Stimulated activated naive CD8-positive, alpha-beta T cell treated with anti-CD3 and anti-CD28 coated beads, Interleukin-15, Interleukin-2, amounts not matched to agents 100 ng/mL and 50 ng/mL, for 24 hours (primary cell): ENCODE measurements around the gene DHX16.

ENCODE experiments used
- H3K27ac Mint-ChIP-seq: one replicate; pipeline ENCODE4 v1.8.0; 2021; ENCODE audit warnings: mild to moderate bottlenecking, mixed read lengths
- H3K27me3 Mint-ChIP-seq: one replicate; pipeline ENCODE4 v1.8.0; 2021; ENCODE audit warnings: mixed read lengths
- H3K36me3 Mint-ChIP-seq: one replicate; pipeline ENCODE4 v1.8.0; 2021; ENCODE audit warnings: low read depth, mixed read lengths
- H3K4me1 Mint-ChIP-seq: one replicate; pipeline ENCODE4 v1.8.0; 2021; ENCODE audit warnings: low read depth, mixed read lengths
- H3K4me3 Mint-ChIP-seq: one replicate; pipeline ENCODE4 v1.8.0; 2021; ENCODE audit warnings: mild to moderate bottlenecking, mixed read lengths
- H3K9me3 Mint-ChIP-seq: one replicate; pipeline ENCODE4 v1.8.0; 2021; ENCODE audit warnings: mixed read lengths

Gene DHX16

GRCh38 chr6:30614044-30614842 lies 58.6 kb downstream of the DHX16 start:
- Mint-ChIP-seq H3K27me3 (peaks cover 3% of the 10 kb centered on the region), H3K36me3 (peaks cover 88% of the 10 kb centered on the region), H3K4me1 (peaks cover 79% of the 10 kb centered on the region), H3K27ac (peak overlapping the region; percentile 99), H3K9me3 (no peaks in the 10 kb centered on the region), H3K4me3 (peak overlapping the region; percentile 96)

- Mint-ChIP-seq H3K27ac (peak overlapping the region; percentile 95), H3K4me1 (peaks cover 79% of the 10 kb centered on the region), H3K36me3 (peaks cover 91% of the 10 kb centered on the region), H3K4me3 (peak overlapping the region; percentile 96), H3K27me3 (peaks cover 3% of the 10 kb centered on the region), H3K9me3 (no peaks in the 10 kb centered on the region)
These were observed 59.4 kb downstream of the DHX16 start for GRCh38 chr6:30613251-30614043.

- no peaks in the 10 kb centered on the region for H3K9me3 Mint-ChIP-seq
- peak overlapping the region; percentile 95 for H3K27ac Mint-ChIP-seq
- H3K4me1 Mint-ChIP-seq, result peaks cover 82% of the 10 kb centered on the region
- peaks cover 97% of the 10 kb centered on the region for H3K36me3 Mint-ChIP-seq
- H3K4me3 Mint-ChIP-seq, result peak overlapping the region; percentile 21
- H3K27me3 Mint-ChIP-seq, result peaks cover 3% of the 10 kb centered on the region
These were observed 60.0 kb downstream of the DHX16 start for GRCh38 chr6:30612687-30613248.

GRCh38 chr6:30612213-30612612 lies 60.6 kb downstream of the DHX16 start:
- peaks cover 3% of the 10 kb centered on the region for H3K27me3 Mint-ChIP-seq
- peak overlapping the region; percentile 67 for H3K27ac Mint-ChIP-seq
- H3K36me3 Mint-ChIP-seq, result peaks cover 97% of the 10 kb centered on the region
- H3K4me1 Mint-ChIP-seq, result peaks cover 82% of the 10 kb centered on the region
- no peaks in the 10 kb centered on the region for H3K9me3 Mint-ChIP-seq
- H3K4me3 Mint-ChIP-seq, result no peak overlapping the region

GRCh38 chr6:30611856-30612194 lies 61.0 kb downstream of the DHX16 start:
- H3K36me3 Mint-ChIP-seq, result peaks cover 95% of the 10 kb centered on the region
- H3K4me1 Mint-ChIP-seq, result peaks cover 78% of the 10 kb centered on the region
- no peak overlapping the region for H3K4me3 Mint-ChIP-seq
- H3K9me3 Mint-ChIP-seq, result no peaks in the 10 kb centered on the region
- no peaks in the 10 kb centered on the region for H3K27me3 Mint-ChIP-seq
- H3K27ac Mint-ChIP-seq, result peak overlapping the region; percentile 67

GRCh38 chr6:30611150-30611855 lies 61.5 kb downstream of the DHX16 start:
- peaks cover 77% of the 10 kb centered on the region for H3K4me1 Mint-ChIP-seq
- H3K36me3 Mint-ChIP-seq, result peaks cover 95% of the 10 kb centered on the region
- no peak overlapping the region for H3K4me3 Mint-ChIP-seq
- no peaks in the 10 kb centered on the region for H3K9me3 Mint-ChIP-seq
- H3K27me3 Mint-ChIP-seq, result no peaks in the 10 kb centered on the region
- H3K27ac Mint-ChIP-seq, result peak overlapping the region; percentile 65

- Mint-ChIP-seq H3K9me3 (no peaks in the 10 kb centered on the region), H3K27ac (peak overlapping the region; percentile 22), H3K4me3 (no peak overlapping the region), H3K4me1 (peaks cover 81% of the 10 kb centered on the region), H3K27me3 (no peaks in the 10 kb centered on the region), H3K36me3 (peaks cover 95% of the 10 kb centered on the region)
These were observed 62.7 kb downstream of the DHX16 start for GRCh38 chr6:30610065-30610464.

- H3K27me3 Mint-ChIP-seq, result no peaks in the 10 kb centered on the region
- no peaks in the 10 kb centered on the region for H3K9me3 Mint-ChIP-seq
- H3K4me3 Mint-ChIP-seq, result no peak overlapping the region
- peaks cover 40% of the 10 kb centered on the region for H3K4me1 Mint-ChIP-seq
- H3K36me3 Mint-ChIP-seq, result peaks cover 83% of the 10 kb centered on the region
- H3K27ac Mint-ChIP-seq, result peak overlapping the region; percentile 23
These were observed 68.8 kb downstream of the DHX16 start for GRCh38 chr6:30603961-30604360.
